SJSA1 (cell line): ENCODE measurements around the gene GRM2. TPM values are rescaled to one million over a fixed set of nuclear protein-coding genes. Genes with fewer than 3 reads are reported as not detected.

Experiments
- DNase-seq, 2 experiments: peaks; one replicate each; pipeline ENCODE4 v3.0.0-alpha.2; 2015 to 2020; ENCODE audit warnings: low spot score in 2 of 2, low read depth in 1 of 2
- H3K27ac ChIP-seq: fragments of 250-450 bp; sonication (Bioruptor Pico); 2 replicates; pipeline ENCODE4 v1.5.1; 2020; ENCODE audit warnings: mild to moderate bottlenecking, moderate library complexity
- H3K27me3 ChIP-seq: fragments of 250-450 bp; sonication (Bioruptor Pico); replicated peaks from 2 replicates; pipeline ENCODE4 v1.5.1; 2020; ENCODE audit warnings: mild to moderate bottlenecking, moderate library complexity
- H3K36me3 ChIP-seq: fragments of 250-450 bp; sonication (Bioruptor Pico); 2 replicates; pipeline ENCODE4 v1.5.1; 2020; ENCODE audit warnings: mild to moderate bottlenecking
- H3K4me1 ChIP-seq: fragments of 250-450 bp; sonication (Bioruptor Pico); replicated peaks from 2 replicates; pipeline ENCODE4 v1.6.1; 2021; ENCODE audit warnings: mild to moderate bottlenecking
- H3K4me3 ChIP-seq: fragments of 250-450 bp; sonication (Bioruptor Pico); 2 replicates; pipeline ENCODE4 v1.5.1; 2020; ENCODE audit warnings: mild to moderate bottlenecking
- H3K9me3 ChIP-seq: fragments of 250-450 bp; sonication (Bioruptor Pico); replicated peaks from 2 replicates; pipeline ENCODE4 v1.5.1; 2020; ENCODE audit warnings: mild to moderate bottlenecking
- total RNA-seq: library from RNA; depleted of rRNA; stranded (reverse); fragments of >200 nt; shearing (Covaris generic); gene quantifications from 2 replicates; pipeline ENCODE4 v1.2.3, GENCODE V29; 2014

Gene GRM2
- total RNA-seq, 1 experiment from 2014 or later: 0.03 TPM

- H3K36me3 ChIP-seq: peaks cover 4% of the 10 kb centered on the region; the same call in 1 of the 2 replicates
- H3K4me3 ChIP-seq: no peak overlapping the region
- no peak overlapping the region for H3K27ac ChIP-seq
- H3K4me1 ChIP-seq: peaks cover 10% of the 10 kb centered on the region
- no peaks in the 10 kb centered on the region for H3K27me3 ChIP-seq
- H3K9me3 ChIP-seq: no peaks in the 10 kb centered on the region
- no peak for DNase-seq
Measured at GRCh38 chr3:51675201-51675611, 31.7 kb upstream of the GRM2 start.

- Histone ChIP-seq H3K9me3 (no peaks in the 10 kb centered on the region), H3K4me1 (peaks cover 6% of the 10 kb centered on the region), H3K27ac (no peak overlapping the region), H3K4me3 (no peak overlapping the region), H3K36me3 (peaks cover 3% of the 10 kb centered on the region; the same call in 1 of the 2 replicates), H3K27me3 (no peaks in the 10 kb centered on the region)
- DNase-seq: no peak
Measured at GRCh38 chr3:51676102-51676640, 30.7 kb upstream of the GRM2 start.

- Histone ChIP-seq H3K4me3 (no peak overlapping the region), H3K36me3 (peaks cover 1% of the 10 kb centered on the region; the same call in 1 of the 2 replicates), H3K9me3 (no peaks in the 10 kb centered on the region), H3K27me3 (no peaks in the 10 kb centered on the region), H3K4me1 (peaks cover under 1% of the 10 kb centered on the region), H3K27ac (no peak overlapping the region)
- DNase-seq: no peak
Measured at GRCh38 chr3:51677358-51677757, 29.5 kb upstream of the GRM2 start.

- H3K27me3 ChIP-seq: no peaks in the 10 kb centered on the region
- H3K9me3 ChIP-seq: no peaks in the 10 kb centered on the region
- H3K27ac ChIP-seq: no peak overlapping the region
- peaks cover 4% of the 10 kb centered on the region; the same call in 1 of the 2 replicates for H3K36me3 ChIP-seq
- no peak overlapping the region for H3K4me3 ChIP-seq
- no peaks in the 10 kb centered on the region; the same call in 1 of the 2 replicates for H3K4me1 ChIP-seq
- no peak for DNase-seq
Measured at GRCh38 chr3:51678186-51678585, 28.7 kb upstream of the GRM2 start.

GRCh38 chr3:51678641-51679040 is 28.2 kb upstream of the GRM2 start:
- Histone ChIP-seq H3K4me1 (no peaks in the 10 kb centered on the region; the same call in 1 of the 2 replicates), H3K9me3 (no peaks in the 10 kb centered on the region), H3K27ac (no peak overlapping the region), H3K27me3 (no peaks in the 10 kb centered on the region), H3K4me3 (no peak overlapping the region), H3K36me3 (peaks cover 4% of the 10 kb centered on the region; the same call in 1 of the 2 replicates)
- no peak for DNase-seq

- Histone ChIP-seq H3K27me3 (no peaks in the 10 kb centered on the region), H3K9me3 (no peaks in the 10 kb centered on the region), H3K27ac (no peak overlapping the region), H3K36me3 (peaks cover 4% of the 10 kb centered on the region; the same call in 1 of the 2 replicates), H3K4me1 (no peaks in the 10 kb centered on the region; the same call in 1 of the 2 replicates), H3K4me3 (no peak overlapping the region)
- DNase-seq: no peak
Measured at GRCh38 chr3:51679318-51679717, 27.6 kb upstream of the GRM2 start.

GRCh38 chr3:51679777-51680176 is 27.1 kb upstream of the GRM2 start:
- no peaks in the 10 kb centered on the region for H3K9me3 ChIP-seq
- H3K27me3 ChIP-seq: no peaks in the 10 kb centered on the region

GRCh38 chr3:51680196-51680595 is 26.7 kb upstream of the GRM2 start:
- no peaks in the 10 kb centered on the region for H3K9me3 ChIP-seq
- H3K27ac ChIP-seq: no peak overlapping the region
- DNase-seq: no peak
- H3K4me1 ChIP-seq: no peaks in the 10 kb centered on the region
- no peak overlapping the region for H3K4me3 ChIP-seq
- H3K27me3 ChIP-seq: no peaks in the 10 kb centered on the region
- peaks cover 10% of the 10 kb centered on the region for H3K36me3 ChIP-seq

More at GRCh38 chr3:51679777-51680176, 27.1 kb upstream of the GRM2 start:
- no peak overlapping the region for H3K27ac ChIP-seq
- DNase-seq: no peak
- peaks cover 6% of the 10 kb centered on the region for H3K36me3 ChIP-seq
- no peak overlapping the region for H3K4me3 ChIP-seq
- no peaks in the 10 kb centered on the region; the same call in 1 of the 2 replicates for H3K4me1 ChIP-seq

- no peak overlapping the region for H3K4me3 ChIP-seq
- H3K9me3 ChIP-seq: no peaks in the 10 kb centered on the region
- no peak for DNase-seq
- H3K36me3 ChIP-seq: peaks cover 10% of the 10 kb centered on the region
- no peaks in the 10 kb centered on the region for H3K4me1 ChIP-seq
- no peak overlapping the region for H3K27ac ChIP-seq
- no peaks in the 10 kb centered on the region for H3K27me3 ChIP-seq
Measured at GRCh38 chr3:51680663-51681230, 26.1 kb upstream of the GRM2 start.

GRCh38 chr3:51681453-51681852 is 25.4 kb upstream of the GRM2 start:
- peaks cover 10% of the 10 kb centered on the region for H3K36me3 ChIP-seq
- no peaks in the 10 kb centered on the region; the same call in 1 of the 2 replicates for H3K4me1 ChIP-seq
- no peak for DNase-seq
- H3K9me3 ChIP-seq: no peaks in the 10 kb centered on the region
- H3K27ac ChIP-seq: no peak overlapping the region
- no peak overlapping the region for H3K4me3 ChIP-seq
- H3K27me3 ChIP-seq: no peaks in the 10 kb centered on the region

- H3K9me3 ChIP-seq: no peaks in the 10 kb centered on the region
- H3K27me3 ChIP-seq: no peaks in the 10 kb centered on the region
- H3K4me1 ChIP-seq: no peaks in the 10 kb centered on the region; the same call in 1 of the 2 replicates
- peak; percentile 59 to 66 for DNase-seq
- peaks cover 10% of the 10 kb centered on the region for H3K36me3 ChIP-seq
- no peak overlapping the region for H3K4me3 ChIP-seq
- no peak overlapping the region for H3K27ac ChIP-seq
Measured at GRCh38 chr3:51682079-51682478, 24.8 kb upstream of the GRM2 start.

GRCh38 chr3:51682526-51682925 is 24.3 kb upstream of the GRM2 start:
- no peak overlapping the region for H3K4me3 ChIP-seq
- DNase-seq: no peak
- no peaks in the 10 kb centered on the region for H3K27me3 ChIP-seq
- H3K27ac ChIP-seq: no peak overlapping the region
- no peaks in the 10 kb centered on the region; the same call in 1 of the 2 replicates for H3K4me1 ChIP-seq
- H3K9me3 ChIP-seq: no peaks in the 10 kb centered on the region
- peaks cover 10% of the 10 kb centered on the region for H3K36me3 ChIP-seq

GRCh38 chr3:51683566-51683965 is 23.3 kb upstream of the GRM2 start:
- Histone ChIP-seq H3K9me3 (no peaks in the 10 kb centered on the region), H3K4me1 (no peaks in the 10 kb centered on the region; the same call in 1 of the 2 replicates), H3K4me3 (no peak overlapping the region), H3K36me3 (peaks cover 10% of the 10 kb centered on the region), H3K27ac (no peak overlapping the region), H3K27me3 (no peaks in the 10 kb centered on the region)
- DNase-seq: no peak

GRCh38 chr3:51684971-51685751 is 21.7 kb upstream of the GRM2 start:
- no peak overlapping the region for H3K4me3 ChIP-seq
- no peaks in the 10 kb centered on the region for H3K27me3 ChIP-seq
- H3K4me1 ChIP-seq: no peaks in the 10 kb centered on the region; the same call in 1 of the 2 replicates
- no peaks in the 10 kb centered on the region for H3K9me3 ChIP-seq
- H3K36me3 ChIP-seq: peaks cover 10% of the 10 kb centered on the region
- DNase-seq: no peak
- H3K27ac ChIP-seq: no peak overlapping the region
